IPS-NIHi7 (cell line): ENCODE results near the gene PDYN.
"Not testable (repeated sequence)": the region's sequence is repeated elsewhere in the genome, so short reads cannot be mapped to it uniquely, and the experiment has no call there.

ENCODE experiments used
- DNase-seq: peaks from one replicate; pipeline ENCODE4 v3.0.0; 2012; ENCODE audit warnings: mixed read lengths; ENCODE audit errors: extremely low spot score

Gene PDYN

DNA sequence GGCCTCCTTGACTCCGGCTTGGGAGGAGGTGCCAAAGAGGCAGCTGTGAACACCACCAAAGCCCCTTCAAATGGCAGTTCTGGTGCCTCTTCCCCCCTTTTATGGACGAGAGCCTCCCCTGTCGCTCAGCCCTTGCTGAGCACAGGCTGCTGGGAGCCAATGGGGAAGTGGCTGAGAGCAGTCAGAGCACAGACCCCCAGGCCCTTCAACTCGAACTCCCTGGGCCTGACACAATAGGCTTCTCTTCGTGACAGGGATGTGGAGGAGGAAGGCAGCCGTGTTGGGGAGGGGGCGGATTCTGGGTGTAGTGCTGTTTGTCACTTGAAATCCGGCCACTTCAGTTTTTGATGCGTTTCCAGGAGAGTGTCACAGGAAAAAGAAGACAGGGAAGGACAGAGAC lies at the start of gene PDYN:
PDYN (minus strand) TSS at position 73 of the 400 bp plus-strand sequence. CDS start 10,974 bp downstream, outside the sequence.
- DNase-seq: peak; percentile 40

DNA sequence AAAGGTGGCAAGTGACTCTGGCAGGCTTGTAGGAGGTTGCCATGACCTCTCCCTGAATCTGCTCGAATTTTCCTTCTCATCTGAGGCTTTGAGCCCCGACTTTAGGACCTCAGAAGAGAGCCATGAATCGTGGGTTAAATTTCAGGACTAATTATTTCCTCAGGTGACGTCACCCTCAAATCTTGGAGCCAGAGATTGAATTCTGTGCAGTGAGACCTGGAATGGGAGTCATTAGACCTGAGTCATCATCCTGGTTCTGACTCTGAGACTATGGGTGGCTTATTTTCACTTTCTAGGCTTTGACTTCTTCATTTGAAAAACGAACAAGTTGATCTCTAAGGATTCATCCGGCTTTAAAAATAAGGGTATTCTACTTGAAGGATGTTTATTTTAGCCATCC lies 48.5 kb upstream of the PDYN start:
- DNase-seq: no peak

DNA sequence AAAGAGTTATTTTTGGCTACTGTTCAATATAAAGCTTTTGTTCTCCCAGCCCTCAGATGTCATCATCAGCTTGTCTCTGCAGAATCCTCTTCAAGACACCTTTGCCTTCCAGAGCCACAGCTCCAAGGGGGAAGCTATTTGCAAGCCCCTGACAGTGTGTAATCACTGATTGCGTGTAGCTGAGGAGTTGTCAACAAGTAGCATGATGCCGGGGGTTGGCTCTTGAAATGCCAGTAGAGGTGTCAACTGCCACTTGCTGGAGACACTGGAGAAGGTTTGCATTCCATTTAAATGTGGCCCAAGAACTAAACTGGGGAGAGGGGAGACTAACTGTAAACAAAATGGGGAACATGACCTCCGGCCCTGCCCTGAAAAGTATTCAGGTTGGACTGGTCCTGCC lies 44.3 kb upstream of the PDYN start:
- DNase-seq: no peak

DNA sequence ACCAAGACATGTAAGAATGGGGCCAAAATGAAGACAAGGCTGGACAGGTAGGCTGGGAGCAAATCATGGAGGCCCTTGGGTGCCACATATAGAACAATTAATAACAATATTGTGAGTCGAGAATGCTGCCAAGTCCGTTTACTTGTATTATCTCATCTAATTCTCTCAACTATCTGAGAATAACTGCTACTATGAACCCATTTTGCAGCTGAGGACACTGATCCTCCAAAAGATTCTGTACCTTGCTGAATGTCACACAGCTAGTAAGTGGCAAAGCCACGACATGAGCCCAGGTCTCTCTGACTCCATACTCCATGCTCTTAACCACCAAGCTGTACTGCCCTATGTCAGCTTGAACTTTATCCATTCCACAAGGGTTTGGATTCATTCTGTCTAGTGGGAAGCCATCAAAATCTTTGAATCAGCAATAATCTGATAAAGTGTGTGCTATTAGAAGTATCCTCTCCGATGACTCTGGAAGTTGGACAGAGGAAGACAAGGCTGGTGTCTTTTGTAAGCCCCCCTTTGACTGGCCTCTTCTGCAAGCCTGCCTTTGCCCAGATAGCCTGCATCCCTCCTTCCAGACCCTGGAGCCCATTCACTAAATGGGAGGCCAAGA lies 43.5 kb upstream of the PDYN start:
- DNase-seq: no peak

DNA sequence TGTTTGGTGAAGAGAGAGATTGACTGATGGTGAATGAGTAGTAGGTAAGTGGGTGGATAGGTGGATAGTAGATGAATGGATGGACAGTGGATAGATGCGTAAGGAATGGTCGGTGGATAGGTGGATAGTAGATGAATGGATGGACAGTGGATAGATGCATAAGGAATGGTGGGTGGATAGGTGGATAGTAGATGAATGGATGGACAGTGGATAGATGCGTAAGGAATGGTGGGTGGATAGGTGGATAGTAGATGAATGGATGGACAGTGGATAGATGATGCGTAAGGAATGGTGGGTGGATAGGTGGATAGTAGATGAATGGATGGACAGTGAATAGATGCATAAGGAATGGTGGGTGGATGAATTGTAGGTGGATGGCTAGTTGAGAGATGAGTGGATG lies 42.5 kb upstream of the PDYN start:
- not testable (repeated sequence) for DNase-seq

DNA sequence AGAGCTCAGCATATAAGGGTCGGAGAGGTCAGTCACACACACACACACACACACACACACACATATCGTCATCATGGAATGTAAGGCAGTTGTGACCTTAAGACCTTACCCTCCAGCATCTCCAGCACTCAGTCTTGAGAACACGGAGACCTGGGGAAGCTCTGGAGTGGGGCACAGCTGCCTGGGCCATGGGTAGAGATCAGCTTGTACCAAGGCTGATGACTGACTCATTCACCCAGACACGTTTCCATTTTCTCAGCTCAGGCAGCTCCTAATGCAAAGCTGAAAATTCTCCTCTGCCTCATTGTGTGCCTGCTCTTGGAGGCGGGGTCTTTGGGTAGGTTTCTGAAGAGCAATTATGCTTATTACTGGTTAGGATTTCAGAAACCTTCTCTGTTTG lies 38.3 kb upstream of the PDYN start:
- DNase-seq: no peak

DNA sequence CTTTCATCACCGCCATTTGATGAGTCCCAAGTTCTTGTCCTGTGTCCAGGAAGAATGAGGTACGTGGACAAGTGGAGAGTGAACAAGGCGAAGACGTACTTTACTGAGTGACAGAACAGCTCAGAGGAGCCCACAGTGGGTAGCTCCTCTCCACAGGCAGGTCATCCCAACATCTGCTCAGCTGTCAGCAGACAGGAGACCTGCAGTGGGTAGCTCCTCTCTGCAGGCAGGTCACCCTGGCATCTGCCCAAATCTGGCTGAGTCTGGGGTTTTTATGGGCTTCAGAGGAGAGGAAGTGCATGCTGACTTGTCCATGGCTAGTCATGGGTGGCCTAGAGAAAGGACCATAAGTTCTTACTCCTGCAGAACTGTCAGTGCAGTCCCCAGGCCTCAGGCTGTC lies 32.7 kb upstream of the PDYN start:
- DNase-seq: no peak

DNA sequence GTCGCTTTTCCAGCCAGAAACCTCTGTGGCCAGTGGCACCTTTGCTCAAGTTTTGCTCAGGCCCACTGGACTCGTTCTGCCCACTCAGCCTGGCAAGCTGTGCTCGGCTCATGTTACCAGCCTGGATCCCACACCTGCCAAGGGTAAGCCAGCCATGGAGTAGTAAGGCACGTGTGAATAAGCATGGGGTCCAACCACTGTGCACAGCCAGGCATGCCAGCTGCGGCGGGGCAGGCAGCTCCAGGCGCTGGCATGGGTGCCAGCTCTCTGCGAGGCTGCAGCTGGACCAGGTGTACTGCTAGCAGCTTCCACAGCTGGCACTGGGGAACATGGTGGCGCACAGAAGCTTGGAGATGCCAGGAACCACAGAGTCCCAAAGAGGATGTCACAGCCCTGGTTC lies 32.1 kb upstream of the PDYN start:
- no peak for DNase-seq

DNA sequence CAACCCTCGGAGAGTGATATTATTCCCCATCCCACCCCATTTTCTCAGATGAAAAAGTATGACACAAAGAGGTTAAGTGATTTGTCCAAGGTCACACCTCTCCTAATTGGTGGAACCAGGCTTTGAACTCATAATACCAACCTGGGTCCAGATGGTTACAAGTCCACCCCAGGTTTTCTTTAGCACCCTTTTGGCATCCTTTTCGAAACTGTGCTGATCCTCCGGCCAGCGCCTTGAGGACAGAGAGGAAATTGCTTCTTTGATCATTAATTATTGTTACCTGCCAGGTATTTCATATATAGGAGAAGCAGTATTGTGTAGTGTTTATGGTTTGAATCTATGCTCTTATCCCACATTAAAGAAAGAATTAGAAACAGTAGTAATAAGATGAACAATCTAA lies 29.3 kb upstream of the PDYN start:
- peak; percentile 50 for DNase-seq

DNA sequence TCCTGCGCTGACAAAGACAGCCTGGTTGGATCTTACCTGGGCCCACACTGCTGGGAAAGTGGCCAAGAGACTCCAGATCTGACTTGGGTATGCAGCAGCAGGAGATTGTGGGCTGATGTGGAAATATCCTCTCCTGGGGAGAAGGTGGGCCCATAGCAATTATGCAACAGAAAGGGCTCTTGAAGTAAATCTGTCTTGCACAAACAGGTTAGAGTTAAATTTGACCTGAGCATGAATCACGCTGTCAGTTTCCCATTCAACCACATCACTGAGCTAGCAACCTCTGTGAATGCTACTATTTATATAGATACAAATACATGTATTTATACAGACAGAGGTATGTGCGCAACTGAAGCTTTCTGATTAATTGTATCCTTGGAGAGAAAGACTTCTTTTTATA lies 28.3 kb upstream of the PDYN start:
- DNase-seq: no peak

DNA sequence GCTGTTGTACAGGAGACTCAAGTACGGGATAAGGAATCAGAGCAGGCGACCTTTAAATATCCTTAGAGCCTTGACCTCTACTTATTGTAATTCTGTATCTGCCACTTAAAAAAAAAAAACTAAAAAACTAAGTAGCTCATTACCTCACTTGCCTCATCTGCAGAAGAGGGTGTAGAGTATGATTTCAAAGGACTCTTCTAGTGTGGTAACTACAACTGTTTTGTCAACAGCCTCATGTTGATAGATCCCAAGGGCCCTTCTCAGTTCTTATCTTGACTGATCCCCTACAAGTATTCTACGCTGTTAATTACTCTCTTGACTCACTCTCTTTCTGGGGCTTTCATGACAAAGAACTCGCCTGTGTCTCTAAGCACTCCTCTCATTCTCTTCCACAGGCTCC lies 16.7 kb upstream of the PDYN start:
- no peak for DNase-seq

DNA sequence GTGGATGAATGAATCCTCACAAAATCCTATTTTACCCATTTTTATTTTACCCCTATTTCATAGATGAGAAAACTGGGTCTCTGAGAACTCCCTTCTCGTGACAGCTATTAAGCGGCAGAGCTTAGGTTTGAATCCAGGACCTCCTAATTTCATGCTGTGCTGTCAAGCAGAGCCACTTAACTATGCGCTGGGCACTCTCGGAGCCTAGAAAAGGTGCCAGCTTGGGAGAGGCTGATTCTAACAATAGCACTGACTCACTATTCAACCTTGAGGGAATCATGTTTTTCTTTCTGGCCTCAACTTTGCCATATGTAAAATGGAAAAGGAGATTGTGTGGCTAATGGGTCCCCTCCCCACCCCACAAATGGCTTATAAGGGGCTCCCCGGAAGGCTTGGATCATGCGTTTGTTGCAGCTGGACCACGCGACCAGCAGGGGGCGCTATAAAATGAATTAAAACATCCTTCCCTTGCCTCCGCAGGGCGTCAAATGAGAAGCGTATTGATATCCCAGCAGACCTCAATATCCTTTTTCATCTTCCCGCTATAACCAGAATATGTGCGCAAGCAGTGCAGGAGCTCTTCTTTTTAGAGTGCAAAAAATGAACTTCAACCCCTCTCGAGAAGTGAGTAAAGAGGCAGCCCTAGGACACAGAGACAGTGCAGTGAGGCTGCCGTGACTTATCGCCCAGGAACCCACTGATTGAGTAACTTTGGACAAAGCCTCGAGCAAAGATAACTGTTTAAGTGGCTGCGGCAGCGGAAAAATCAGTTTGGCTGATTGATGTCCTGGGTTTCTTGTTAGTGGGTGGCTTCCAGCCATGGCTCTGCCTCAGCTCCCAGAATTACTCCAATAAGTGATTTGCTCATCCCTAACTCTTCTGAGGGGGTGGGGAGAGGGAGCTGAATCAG lies 12.8 kb upstream of the PDYN start:
- DNase-seq: peak; percentile 79

DNA sequence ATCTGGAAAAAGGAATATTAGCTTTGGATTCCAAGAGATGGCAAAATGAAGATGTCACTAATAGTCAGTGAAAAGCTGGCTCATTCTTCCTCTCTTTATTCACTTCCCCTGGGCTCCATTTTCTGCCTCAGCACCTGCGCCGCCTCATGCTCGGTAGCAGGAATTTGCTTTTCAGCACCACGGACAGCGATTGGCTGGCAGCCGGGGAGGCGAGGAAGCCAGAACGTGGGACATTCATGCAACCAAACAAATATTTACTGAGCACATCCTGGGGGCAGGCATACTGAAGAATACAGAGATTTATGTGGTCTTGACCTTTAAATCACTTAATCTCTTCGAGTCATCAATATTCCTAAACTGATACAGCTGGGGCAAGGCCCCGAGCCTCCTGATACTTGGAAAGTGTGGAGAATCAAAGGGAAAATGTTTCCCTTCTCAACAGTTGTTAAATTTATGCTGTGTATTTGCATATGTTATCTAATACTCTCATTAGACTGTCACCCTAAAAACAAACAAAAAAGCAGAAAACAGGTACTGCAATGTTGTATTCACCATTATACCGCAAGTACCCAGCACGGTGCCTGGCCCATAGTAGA lies 12.1 kb upstream of the PDYN start:
- peak; percentile 83 for DNase-seq

DNA sequence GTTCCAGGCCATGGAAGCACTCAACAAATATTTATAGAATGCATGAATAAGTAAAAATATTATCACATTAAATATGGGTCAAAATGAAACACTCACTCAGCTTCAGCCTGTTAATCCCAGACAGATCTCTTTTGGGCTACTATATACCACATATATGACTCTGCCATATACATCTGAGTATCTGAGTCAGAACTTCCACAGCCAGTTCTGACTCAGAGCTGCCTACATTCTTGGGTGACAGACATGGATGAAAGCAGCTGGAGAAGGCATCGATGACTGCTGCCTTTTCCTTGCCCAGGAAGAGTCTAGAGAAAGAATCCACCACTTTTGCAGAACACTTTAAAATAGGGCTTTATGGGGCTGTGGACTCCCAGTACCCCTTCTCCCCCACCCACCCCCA lies 11.5 kb upstream of the PDYN start:
- DNase-seq: no peak

DNA sequence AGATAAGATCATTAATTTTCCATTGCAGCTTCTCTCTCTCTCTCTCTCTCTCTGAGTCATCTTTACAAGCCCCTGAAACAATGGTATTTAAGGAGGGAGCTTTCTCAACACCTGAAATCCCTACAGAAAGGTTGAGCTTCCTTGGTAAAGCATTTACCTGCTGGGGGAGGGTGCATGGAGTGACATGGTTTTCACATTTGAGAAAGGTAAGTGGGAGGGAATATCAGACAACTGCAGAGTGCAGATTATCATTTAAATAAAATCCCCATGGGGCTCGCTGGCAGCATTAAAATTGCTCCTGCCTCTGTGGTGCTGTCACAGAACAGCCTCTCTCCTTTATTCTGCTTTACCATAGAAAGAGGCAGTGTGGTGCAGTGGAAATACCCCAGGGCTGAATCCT lies 10.3 kb upstream of the PDYN start:
- no peak for DNase-seq

DNA sequence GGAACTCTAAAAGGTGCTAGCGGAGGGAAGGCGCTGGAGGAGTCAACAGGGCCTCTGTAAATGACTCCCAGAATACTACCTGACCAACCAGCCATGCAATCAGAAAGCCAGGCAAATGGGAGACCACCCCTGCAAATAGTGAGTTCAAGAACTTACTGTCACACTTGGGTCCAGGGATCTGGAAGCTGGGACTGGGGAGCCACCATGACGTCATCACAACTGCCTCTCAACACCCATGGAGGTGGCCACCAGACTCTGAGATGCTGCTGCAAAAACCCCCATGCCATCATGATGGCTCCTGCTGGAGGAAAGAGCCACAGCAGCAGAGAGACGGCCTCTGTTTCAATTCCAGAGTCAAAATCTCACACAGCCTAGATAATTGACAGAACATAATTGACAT lies 8.5 kb upstream of the PDYN start:
- DNase-seq: no peak

DNA sequence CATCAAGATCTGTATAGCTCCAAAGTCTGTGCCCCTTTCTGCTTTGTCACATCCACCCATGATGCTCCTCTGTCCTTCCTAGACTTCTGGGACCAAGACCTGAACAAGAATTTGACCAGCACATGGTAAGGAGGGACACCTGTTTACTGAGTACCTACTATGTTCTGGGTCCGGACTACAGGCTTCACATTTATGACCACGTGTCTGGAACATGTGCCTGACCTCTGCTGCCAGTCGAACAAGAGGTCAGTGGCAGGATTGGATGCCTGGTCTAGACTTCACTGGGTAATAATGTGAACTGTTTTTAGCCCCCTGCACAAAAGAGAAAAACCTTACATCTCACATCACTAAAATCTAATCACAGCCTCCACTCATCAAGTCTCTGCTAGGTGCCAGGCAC lies 7.3 kb upstream of the PDYN start:
- DNase-seq: no peak

DNA sequence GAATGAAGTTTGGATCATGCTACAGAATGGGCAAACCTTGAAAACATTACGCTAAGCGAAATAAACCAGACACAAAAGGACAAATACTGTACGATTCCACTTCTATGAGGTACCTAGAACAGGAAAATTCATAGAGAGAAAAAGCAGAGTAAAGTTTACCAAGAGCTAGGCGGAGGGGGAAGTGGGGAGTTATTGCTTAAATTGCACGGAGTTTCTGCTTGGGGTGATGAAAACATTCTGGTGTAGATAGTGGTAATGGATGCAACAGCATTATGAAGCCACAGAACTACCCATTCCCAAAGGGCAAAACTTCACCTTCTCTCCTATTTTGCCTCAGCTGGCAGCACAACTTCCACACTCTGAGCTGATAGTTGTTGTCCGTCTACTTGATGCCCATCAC lies 6.4 kb upstream of the PDYN start:
- no peak for DNase-seq

DNA sequence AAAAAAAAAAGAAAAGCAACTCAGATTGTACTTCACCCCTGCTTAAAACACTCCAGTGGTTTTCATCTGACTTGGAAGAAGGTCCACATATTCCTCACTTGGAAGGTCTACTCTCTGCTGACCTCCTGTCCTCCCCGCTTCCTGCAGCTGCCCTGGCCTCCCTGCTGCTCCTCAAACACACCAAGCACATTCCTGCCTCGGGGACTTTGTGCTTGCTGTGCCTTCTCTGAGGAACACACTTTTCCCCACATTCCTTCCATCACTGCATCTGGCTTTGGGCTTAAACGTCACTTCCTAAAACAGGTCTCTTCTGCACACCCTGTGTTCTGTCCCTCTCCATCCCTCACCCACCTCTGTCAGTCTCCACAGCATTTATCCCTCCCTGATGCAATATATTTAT lies 4.9 kb upstream of the PDYN start:
- DNase-seq: no peak

DNA sequence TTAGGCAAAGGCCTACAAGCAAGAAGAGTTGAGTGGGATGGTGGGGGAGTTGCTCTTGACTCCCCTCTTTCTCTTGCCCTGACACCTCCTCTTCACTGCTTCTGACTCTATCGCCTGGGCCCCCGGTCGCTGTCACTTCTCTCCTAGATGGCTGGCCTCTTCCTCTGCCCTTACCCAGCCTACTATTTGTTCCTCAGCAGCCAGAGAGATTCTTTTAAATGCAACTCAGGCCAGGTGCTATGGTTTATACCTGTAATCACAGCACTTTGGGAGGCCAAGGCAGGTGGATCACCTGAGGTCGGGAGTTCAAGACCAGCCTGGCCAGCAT lies 4.3 kb upstream of the PDYN start:
- DNase-seq: no peak

DNA sequence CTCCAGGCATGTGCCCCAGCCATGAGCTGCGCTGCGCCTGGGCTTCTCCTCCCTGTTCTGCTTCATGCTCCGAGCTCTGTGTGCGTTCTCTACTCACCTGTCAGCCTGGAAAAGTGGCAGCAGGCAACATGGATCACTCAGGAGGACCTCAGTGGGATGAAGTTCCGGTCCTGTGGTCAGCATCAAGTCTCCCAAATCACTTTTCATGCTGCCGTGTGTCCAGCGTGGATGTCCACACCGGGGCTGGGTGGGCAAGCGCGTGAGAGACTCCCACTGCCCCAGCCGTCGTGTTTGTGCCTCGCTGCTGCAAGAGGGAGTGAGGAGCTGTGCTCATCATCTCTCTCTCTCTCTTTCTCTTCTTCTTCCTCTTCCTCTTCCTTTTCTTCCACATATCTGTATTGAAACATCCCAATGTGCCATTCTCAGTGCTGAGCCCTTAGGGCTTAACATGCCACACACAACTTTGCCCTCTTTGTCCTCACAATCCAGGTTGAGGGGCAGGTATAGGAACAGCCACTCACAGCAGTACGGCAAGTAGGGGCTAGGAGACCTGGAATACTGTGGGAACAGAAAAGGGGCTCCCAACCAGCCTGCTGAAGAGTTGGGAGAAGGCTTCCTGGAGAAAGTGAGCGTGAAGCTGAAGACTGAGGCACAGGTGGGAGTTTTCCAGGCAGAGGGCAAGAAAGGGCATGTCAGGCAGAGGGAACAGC lies 3.8 kb upstream of the PDYN start:
- no peak for DNase-seq

DNA sequence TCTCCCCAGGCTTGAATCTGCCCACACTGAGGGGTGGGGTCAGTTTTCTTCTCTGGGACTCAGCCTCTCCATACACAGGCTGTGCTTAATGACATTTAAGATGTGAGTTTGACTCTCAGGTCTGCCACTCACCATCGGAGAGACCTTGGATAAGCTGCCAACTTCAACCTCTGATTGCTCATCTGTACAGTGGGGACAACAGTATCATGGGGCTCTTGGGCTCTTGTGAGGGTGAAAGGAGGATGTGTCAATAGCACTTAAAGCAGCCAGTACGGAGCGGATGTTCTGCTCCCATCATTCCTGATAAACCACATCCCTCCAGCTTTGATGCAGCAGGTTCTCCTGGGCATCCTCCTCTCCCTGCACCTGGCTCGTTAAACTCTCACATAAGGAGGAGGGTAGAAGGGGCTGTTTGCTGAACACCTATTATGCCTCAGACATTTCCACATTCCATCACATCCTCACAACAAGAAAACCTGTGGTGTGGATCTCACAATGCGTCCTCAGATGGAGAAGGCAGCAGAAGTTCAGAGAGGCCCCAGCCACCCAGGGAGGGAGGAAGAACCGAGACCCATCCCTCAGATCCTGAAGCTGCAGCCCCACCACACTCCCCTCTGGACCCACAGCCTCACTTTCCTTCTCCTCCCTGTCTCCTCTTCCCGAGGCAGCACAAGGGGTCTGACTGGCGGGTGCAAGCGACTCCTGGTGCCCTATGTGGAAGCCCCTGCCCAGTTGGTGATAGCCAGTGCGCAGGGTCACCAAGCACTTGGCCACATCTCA lies 1.9 kb upstream of the PDYN start:
- no peak for DNase-seq
